T follicular helper cell (primary cell): ENCODE results near the gene C2CD4D.

Source experiments
- DNase-seq: peaks from one replicate; pipeline ENCODE4 v3.0.0-alpha.2; 2020; ENCODE audit warnings: low read depth

Gene C2CD4D

GRCh38 chr1:151814971-151815545 is 24.6 kb downstream of the C2CD4D start:
- no peak for DNase-seq

- no peak for DNase-seq
These were observed 25.2 kb downstream of the C2CD4D start for GRCh38 chr1:151814426-151814825.

GRCh38 chr1:151813271-151813977 is 26.2 kb downstream of the C2CD4D start:
- no peak for DNase-seq

- DNase-seq, result no peak
These were observed 28.4 kb downstream of the C2CD4D start for GRCh38 chr1:151811181-151811580.

GRCh38 chr1:151809985-151810556 is 29.5 kb downstream of the C2CD4D start:
- no peak for DNase-seq

- no peak for DNase-seq
These were observed 30.2 kb downstream of the C2CD4D start for GRCh38 chr1:151809290-151809984.

GRCh38 chr1:151807766-151808165 is 31.9 kb downstream of the C2CD4D start:
- DNase-seq, result no peak

- no peak for DNase-seq
These were observed 32.5 kb downstream of the C2CD4D start for GRCh38 chr1:151807131-151807530.

GRCh38 chr1:151806170-151806569 is 33.5 kb downstream of the C2CD4D start:
- no peak for DNase-seq

- no peak for DNase-seq
These were observed 34.4 kb downstream of the C2CD4D start, which contains the start of gene LINGO4 for GRCh38 chr1:151805066-151805820. LINGO4 (minus strand) TSS chr1:151805419; CDS start chr1:151802704, 2,715 bp downstream.

- no peak for DNase-seq
These were observed 35.7 kb downstream of the C2CD4D start for GRCh38 chr1:151803915-151804314.

- DNase-seq, result no peak
These were observed 36.5 kb downstream of the C2CD4D start for GRCh38 chr1:151803164-151803563.

GRCh38 chr1:151802372-151802771 is 37.2 kb downstream of the C2CD4D start:
- DNase-seq, result no peak

GRCh38 chr1:151801846-151802245 is 37.8 kb downstream of the C2CD4D start:
- no peak for DNase-seq

GRCh38 chr1:151801310-151801820 is 38.3 kb downstream of the C2CD4D start:
- DNase-seq, result no peak

GRCh38 chr1:151800830-151801229 is 38.8 kb downstream of the C2CD4D start:
- no peak for DNase-seq

GRCh38 chr1:151799179-151800022 is 40.2 kb downstream of the C2CD4D start:
- DNase-seq, result no peak

- no peak for DNase-seq
These were observed 41.0 kb downstream of the C2CD4D start for GRCh38 chr1:151798571-151798970.

- DNase-seq, result no peak
These were observed 48.5 kb downstream of the C2CD4D start for GRCh38 chr1:151790940-151791651.
